ENCODE results near the gene VILL.

- TF ChIP-seq CTCF (IDR thresholded peaks at IDR 0.05; ENCODE audit: control extremely low read depth in 1 of 3, insufficient read depth in 1 of 3, low read depth in 1 of 3, low read length in 3 of 3) (no peak), RAD21 (IDR thresholded peaks at IDR 0.05 in 1 of 2, conservative IDR thresholded peaks at IDR 0.05 in 1 of 2; ENCODE audit: low read depth in 2 of 2, low read length in 2 of 2) (no peak), E2F6 (IDR thresholded peaks at IDR 0.05) (no peak), EP300 (IDR thresholded peaks at IDR 0.05; ENCODE audit: borderline replicate concordance in 1 of 2, low read depth in 2 of 2, low read length in 2 of 2) (no peak)
Observed at GRCh38 chr3:38046821-38047220, 56.2 kb downstream of the VILL start.
